ENCODE data around the gene SLC1A2.

SLC1A2 gene

GRCh38 chr11:35335226-35335625 lies 84.1 kb downstream of the SLC1A2 start:
- TF ChIP-seq, protein P1, sequence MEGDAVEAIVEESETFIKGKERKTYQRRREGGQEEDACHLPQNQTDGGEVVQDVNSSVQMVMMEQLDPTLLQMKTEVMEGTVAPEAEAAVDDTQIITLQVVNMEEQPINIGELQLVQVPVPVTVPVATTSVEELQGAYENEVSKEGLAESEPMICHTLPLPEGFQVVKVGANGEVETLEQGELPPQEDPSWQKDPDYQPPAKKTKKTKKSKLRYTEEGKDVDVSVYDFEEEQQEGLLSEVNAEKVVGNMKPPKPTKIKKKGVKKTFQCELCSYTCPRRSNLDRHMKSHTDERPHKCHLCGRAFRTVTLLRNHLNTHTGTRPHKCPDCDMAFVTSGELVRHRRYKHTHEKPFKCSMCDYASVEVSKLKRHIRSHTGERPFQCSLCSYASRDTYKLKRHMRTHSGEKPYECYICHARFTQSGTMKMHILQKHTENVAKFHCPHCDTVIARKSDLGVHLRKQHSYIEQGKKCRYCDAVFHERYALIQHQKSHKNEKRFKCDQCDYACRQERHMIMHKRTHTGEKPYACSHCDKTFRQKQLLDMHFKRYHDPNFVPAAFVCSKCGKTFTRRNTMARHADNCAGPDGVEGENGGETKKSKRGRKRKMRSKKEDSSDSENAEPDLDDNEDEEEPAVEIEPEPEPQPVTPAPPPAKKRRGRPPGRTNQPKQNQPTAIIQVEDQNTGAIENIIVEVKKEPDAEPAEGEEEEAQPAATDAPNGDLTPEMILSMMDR (IDR thresholded peaks at IDR 0.05; ENCODE audit: insufficient read depth, low read length, missing control alignments), result no peak
- no peak overlapping the region for H3K4me3 ChIP-seq (ENCODE audit: low read depth, low read length)
- CTCF ChIA-PET, result interaction anchor here (1.7 to 2.2 kb wide), 2 partner anchors 8 to 12 kb away, joined by 5 read pairs; no protein-coding TSS in a partner anchor
- POLR2A ChIA-PET, result no interaction called here
- no peak for DNase-seq (ENCODE audit: low read depth, low spot score)

DNA sequence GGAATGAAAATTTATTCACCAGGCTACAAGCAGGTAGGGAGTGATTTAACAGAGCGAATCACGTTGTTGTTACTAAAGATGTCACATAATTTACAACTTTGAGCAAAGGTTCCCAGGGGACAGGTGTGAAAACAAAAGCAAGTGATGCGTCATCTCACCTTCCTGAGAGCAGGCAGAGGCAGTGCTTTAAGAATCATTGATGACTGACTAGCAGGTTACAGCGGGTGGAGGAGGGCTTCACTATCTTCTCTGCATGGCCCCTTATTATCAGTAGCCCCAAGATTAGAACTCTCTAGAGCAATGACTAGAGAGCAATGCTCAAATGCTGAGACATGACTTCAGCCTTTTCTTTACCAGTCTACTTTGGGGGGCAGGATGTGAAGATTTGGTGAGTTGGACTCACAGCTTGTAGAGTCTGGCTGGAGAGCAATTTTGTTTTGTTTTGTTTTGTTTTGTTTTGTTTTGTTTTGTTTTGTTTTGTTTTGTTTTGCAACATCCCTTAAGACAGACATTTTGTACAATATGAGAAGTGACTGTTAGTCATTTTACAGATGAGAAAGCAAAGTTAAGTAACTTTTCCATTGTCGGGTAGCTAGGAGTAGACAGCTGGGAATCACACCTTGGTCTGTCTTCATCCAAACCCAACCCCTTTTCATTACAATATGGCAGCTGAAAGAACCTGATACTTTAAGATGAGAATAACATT lies 84.8 kb downstream of the SLC1A2 start:
- TF ChIP-seq, protein P1 (IDR thresholded peaks at IDR 0.05; ENCODE audit: insufficient read depth, low read length, missing control alignments), result no peak
- ChIA-PET POLR2A (no interaction called here), CTCF (interaction anchor here (1.7 kb wide), 1 partner anchor 11 kb away, joined by 5 read pairs; no protein-coding TSS in a partner anchor)
- DNase-seq (ENCODE audit: low read depth, low spot score), result no peak
- H3K4me3 ChIP-seq (ENCODE audit: low read depth, low read length), result no peak overlapping the region

GRCh38 chr11:35332524-35332923 lies 86.8 kb downstream of the SLC1A2 start:
- ChIA-PET POLR2A (no interaction called here), CTCF (no interaction called here)
- no peak for DNase-seq (ENCODE audit: low read depth, low spot score)
- H3K4me3 ChIP-seq (ENCODE audit: low read depth, low read length), result no peak overlapping the region
- TF ChIP-seq, protein P1 (IDR thresholded peaks at IDR 0.05; ENCODE audit: insufficient read depth, low read length, missing control alignments), result no peak

DNA sequence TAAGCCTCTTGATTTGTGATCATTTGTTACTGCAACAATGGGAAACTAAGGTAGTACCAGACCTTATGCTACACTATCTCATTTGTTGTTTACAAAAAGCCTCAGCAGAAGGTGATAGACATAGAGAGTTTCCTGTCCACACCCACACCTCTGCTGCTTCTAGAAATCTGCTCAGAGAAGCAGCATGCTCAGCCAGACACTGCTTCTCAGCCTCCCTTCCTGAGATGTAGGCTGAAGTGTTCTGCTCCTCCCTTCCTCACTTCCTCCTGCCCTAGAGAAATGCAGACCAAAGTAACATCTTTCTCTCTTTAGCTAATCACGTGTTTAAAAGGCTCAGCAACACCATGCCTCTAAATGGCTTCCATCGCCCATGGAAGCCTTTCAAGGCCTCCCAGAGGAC lies 88.4 kb downstream of the SLC1A2 start:
- POLR2A ChIA-PET, result no interaction called here
- TF ChIP-seq, protein P1 (IDR thresholded peaks at IDR 0.05; ENCODE audit: insufficient read depth, low read length, missing control alignments), result no peak
- no peak overlapping the region for H3K4me3 ChIP-seq (ENCODE audit: low read depth, low read length)
- CTCF ChIA-PET, result no interaction called here
- DNase-seq (ENCODE audit: low read depth, low spot score), result no peak

- CTCF ChIA-PET, result interaction anchor here (0.9 kb wide), 1 partner anchor 10 kb away, joined by 3 read pairs; no protein-coding TSS in a partner anchor
- POLR2A ChIA-PET, result no interaction called here
- TF ChIP-seq, protein P1 (IDR thresholded peaks at IDR 0.05; ENCODE audit: insufficient read depth, low read length, missing control alignments), result no peak
- DNase-seq (ENCODE audit: low read depth, low spot score), result no peak
- no peak overlapping the region for H3K4me3 ChIP-seq (ENCODE audit: low read depth, low read length)
These were observed 89.0 kb downstream of the SLC1A2 start for GRCh38 chr11:35330156-35330889.

- DNase-seq (ENCODE audit: low read depth, low spot score), result no peak
- no peak overlapping the region for H3K4me3 ChIP-seq (ENCODE audit: low read depth, low read length)
- ChIA-PET POLR2A (no interaction called here), CTCF (interaction anchor here (1.0 to 1.7 kb wide), 2 partner anchors 9 to 11 kb away, joined by 3 to 5 read pairs; no protein-coding TSS in a partner anchor)
- TF ChIP-seq, protein P1 (IDR thresholded peaks at IDR 0.05; ENCODE audit: insufficient read depth, low read length, missing control alignments), result no peak
These were observed 91.5 kb downstream of the SLC1A2 start for GRCh38 chr11:35327829-35328228.
